Tibial nerve (tissue), 3 donors: ENCODE results near the gene SLC18A2.

ENCODE experiments used
- POLR2A ChIP-seq, 2 donors: fragments of 450-650 bp; IDR thresholded peaks; one replicate each; pipeline ENCODE4 v1.6.1; 2017; ENCODE audit warnings: antibody characterized with exemption in 2 of 2, mild to moderate bottlenecking in 2 of 2, moderate library complexity in 2 of 2
- TF ChIP-seq, protein P1 (sequence below), 5 experiments: fragments of 200-600 bp in 3 of 5; fragments of 450-650 bp in 2 of 5; sonication (generic) in 3 of 5; IDR thresholded peaks; one replicate each; pipeline ENCODE4 v1.5.1; 2016 to 2019; ENCODE audit warnings: antibody characterized with exemption in 5 of 5, mild to moderate bottlenecking in 3 of 5, moderate library complexity in 2 of 5

DNA sequence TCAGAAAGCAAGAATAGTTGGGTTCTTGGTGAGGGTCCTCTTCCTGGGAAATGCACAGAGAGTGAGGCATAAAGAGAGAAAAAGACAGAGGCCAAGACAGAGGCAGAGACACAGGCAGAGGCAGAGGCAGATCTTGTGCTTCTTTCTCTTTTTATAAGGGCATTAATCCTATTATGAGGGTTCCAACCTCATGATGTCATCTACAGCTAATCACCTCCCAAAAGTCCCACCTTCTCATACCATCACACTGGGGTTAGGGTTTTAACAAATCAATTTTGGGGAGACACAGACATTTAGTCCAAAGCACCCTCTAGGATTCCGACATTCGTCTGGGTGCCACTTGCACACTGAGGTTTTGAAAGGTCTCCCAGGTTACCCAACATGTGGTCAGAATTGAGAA lies 25.8 kb upstream of the SLC18A2 start:
- TF ChIP-seq, protein P1, sequence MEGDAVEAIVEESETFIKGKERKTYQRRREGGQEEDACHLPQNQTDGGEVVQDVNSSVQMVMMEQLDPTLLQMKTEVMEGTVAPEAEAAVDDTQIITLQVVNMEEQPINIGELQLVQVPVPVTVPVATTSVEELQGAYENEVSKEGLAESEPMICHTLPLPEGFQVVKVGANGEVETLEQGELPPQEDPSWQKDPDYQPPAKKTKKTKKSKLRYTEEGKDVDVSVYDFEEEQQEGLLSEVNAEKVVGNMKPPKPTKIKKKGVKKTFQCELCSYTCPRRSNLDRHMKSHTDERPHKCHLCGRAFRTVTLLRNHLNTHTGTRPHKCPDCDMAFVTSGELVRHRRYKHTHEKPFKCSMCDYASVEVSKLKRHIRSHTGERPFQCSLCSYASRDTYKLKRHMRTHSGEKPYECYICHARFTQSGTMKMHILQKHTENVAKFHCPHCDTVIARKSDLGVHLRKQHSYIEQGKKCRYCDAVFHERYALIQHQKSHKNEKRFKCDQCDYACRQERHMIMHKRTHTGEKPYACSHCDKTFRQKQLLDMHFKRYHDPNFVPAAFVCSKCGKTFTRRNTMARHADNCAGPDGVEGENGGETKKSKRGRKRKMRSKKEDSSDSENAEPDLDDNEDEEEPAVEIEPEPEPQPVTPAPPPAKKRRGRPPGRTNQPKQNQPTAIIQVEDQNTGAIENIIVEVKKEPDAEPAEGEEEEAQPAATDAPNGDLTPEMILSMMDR (IDR thresholded peaks at IDR 0.05) = no peak
- no peak for TF ChIP-seq POLR2A (IDR thresholded peaks at IDR 0.05)
